ENCODE results near the gene BTN3A1.
"Not testable (repeated sequence)": the region's sequence is repeated elsewhere in the genome, so short reads cannot be mapped to it uniquely, and the experiment has no call there.

The BTN3A1 gene

DNA sequence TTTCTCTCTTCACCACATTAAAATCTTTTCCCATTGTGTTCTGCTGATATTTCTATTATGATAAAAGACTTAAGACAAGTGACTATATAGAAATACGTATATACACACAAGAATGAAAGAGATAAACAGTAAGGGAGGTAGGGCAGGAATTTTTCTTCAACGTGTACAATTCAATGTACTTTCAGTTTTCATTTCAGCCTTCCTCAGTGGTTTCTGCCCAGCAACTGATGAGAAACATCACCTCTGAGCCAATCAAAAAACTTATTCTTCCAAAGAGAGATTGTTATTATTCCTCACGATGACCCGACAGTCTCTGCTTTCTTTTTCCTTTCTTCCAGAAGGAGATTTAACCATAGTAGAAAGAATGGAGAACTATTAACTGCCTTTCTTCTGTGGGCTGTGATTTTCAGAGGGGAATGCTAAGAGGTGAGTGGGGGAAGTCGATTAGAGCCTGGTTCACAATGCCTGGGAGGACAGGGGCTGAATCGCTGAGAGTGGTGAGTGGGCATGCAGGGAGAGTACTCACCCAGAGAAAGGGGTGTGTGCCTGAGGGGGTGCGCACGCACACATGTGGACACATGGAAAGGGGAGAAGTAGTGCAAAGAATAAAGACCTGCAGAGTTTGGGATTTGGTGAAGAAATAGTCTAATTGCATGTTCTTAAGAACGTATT lies at the start of gene BTN3A1:
BTN3A1 (plus strand) TSS at position 289 of the 672 bp plus-strand sequence. CDS start 3,289 bp downstream, outside the sequence.
- H3K4me3 ChIP-seq (ENCODE audit: low read depth, low read length): peak within 1 kb of the TSS; percentile 69
- TF ChIP-seq, protein P1, sequence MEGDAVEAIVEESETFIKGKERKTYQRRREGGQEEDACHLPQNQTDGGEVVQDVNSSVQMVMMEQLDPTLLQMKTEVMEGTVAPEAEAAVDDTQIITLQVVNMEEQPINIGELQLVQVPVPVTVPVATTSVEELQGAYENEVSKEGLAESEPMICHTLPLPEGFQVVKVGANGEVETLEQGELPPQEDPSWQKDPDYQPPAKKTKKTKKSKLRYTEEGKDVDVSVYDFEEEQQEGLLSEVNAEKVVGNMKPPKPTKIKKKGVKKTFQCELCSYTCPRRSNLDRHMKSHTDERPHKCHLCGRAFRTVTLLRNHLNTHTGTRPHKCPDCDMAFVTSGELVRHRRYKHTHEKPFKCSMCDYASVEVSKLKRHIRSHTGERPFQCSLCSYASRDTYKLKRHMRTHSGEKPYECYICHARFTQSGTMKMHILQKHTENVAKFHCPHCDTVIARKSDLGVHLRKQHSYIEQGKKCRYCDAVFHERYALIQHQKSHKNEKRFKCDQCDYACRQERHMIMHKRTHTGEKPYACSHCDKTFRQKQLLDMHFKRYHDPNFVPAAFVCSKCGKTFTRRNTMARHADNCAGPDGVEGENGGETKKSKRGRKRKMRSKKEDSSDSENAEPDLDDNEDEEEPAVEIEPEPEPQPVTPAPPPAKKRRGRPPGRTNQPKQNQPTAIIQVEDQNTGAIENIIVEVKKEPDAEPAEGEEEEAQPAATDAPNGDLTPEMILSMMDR (IDR thresholded peaks at IDR 0.05; ENCODE audit: low read depth, low read length): no peak

DNA sequence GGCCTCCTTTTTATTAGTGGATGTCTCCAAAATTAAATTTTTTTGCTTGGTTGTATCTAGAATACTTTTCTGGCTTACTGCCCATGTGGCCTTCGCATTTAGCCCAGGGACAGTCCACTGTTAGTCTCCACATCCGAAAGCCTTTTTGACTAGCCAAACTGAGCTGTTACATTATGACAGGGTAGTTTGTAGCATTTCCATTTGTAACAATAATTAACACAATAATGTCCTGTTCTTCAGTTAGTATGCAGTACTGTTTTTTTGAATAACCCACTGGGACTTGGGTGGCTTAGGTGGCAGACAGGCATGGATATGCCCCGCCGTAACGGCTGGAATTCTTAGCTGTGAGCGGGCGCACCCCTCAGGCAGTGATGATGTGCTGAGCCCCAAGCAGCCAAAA lies 49.8 kb upstream of the BTN3A1 start:
- no peak overlapping the region for H3K4me3 ChIP-seq (ENCODE audit: low read depth, low read length)
- TF ChIP-seq, protein P1 (IDR thresholded peaks at IDR 0.05; ENCODE audit: low read depth, low read length): no peak

DNA sequence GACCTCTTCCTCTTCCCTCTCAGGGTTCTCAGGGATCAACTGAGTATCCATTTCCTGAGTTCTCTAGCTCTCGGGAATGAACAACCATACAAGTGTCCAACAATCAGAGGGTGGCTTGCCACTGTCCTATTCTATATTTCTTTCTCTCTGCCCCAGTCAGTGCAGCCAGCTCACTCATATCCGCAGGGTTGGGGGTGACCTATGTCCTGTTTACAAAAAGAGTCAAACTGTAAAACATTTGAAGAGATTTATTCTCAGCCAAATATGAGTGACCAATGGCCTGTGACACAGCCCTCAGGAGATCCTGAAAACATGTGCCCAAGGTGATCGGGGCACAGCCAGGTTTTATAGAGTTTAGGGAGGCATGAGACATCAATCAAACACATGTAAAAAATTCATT lies 47.9 kb upstream of the BTN3A1 start:
- TF ChIP-seq, protein P1 (IDR thresholded peaks at IDR 0.05; ENCODE audit: low read depth, low read length): no peak
- no peak overlapping the region for H3K4me3 ChIP-seq (ENCODE audit: low read depth, low read length)

DNA sequence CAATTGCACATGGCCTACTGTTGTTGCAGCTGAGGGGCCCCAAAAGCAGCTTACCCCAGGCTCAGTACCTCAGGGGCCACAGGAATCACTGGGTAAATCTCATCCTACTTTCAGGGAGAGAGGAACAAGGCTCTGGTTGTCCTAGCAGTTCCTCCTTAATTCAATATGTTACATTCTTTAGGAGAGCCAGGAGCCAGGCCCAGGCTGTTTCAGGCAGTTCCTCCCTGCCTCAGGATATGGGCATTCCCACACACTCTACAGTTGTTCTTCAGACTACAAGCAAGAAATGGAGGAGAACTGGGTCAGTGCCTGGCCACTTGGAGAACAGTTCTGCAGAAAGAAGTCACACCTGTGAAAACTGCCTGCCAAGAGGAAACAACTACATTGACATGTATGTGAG lies 46.7 kb upstream of the BTN3A1 start:
- H3K4me3 ChIP-seq (ENCODE audit: low read depth, low read length): no peak overlapping the region
- TF ChIP-seq, protein P1 (IDR thresholded peaks at IDR 0.05; ENCODE audit: low read depth, low read length): no peak

DNA sequence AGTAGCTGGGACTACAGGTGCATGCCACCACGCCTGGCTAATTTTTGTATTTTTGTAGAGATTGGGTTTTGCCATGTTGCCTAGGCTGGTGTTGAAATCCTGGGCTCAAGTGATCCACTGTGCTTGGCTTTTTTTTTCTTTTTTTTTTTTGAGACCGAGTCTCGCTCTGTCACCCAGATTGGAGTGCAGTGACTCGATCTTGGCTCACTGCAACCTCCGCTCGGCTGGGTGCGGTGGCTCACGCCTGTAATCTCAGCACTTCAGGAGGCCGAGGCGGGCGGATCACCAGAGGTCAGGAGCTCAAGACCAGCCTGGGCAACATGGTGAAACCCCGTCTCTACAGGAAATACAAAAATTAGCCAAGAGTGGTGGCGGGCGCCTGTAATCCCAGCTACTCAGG lies 44.5 kb upstream of the BTN3A1 start:
- H3K4me3 ChIP-seq (ENCODE audit: low read depth, low read length): not testable (repeated sequence)

DNA sequence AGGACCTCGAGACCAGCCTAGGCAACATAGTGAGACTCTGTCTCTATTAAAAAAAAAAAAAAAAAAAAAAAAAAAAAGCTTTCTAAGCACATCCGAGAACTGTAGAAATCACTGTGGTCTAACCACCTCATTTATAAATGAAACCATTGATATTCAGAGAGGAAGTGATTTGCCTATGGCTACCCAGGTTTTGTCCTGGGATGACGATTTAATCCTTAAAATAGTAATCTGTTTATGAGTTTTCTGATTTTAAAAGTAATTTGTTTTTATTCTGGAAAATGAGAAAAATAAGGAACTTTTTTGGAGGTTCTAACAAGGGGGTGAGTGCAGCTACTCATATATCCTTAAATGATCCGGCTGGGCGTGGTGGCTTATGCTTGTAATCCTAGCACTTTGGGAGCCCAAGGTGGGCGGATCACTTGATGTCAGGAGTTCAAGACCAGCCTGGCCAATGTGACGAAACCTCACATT lies 43.5 kb upstream of the BTN3A1 start:
- TF ChIP-seq, protein P1 (IDR thresholded peaks at IDR 0.05; ENCODE audit: low read depth, low read length): no peak
- no peak overlapping the region for H3K4me3 ChIP-seq (ENCODE audit: low read depth, low read length)

DNA sequence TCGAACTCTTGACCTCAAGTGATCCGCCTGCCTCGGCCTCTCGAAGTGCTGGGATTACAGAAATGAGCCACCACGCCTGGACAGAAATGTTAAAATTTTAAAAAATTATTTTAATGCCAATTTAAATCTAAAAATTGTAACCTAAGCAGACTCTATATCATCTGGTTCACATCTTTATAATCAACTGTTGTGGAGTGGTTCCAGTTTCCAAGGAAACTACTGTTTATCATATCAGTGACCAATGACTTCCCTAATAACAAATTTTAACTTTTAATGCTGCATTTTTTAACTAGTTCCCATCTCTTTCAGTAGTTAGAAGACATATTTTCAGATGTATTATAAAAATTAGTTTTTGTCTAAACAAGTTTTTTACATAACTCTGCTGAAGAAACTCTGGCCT lies 42.3 kb upstream of the BTN3A1 start:
- TF ChIP-seq, protein P1 (IDR thresholded peaks at IDR 0.05; ENCODE audit: low read depth, low read length): no peak
- no peak overlapping the region for H3K4me3 ChIP-seq (ENCODE audit: low read depth, low read length)
